NCI-H1417 (cell line): ENCODE data around the gene DEPDC1.
"Not testable (repeated sequence)": the region's sequence is repeated elsewhere in the genome, so short reads cannot be mapped to it uniquely, and the experiment has no call there.

Source experiments
- DNase-seq, 3 experiments: peaks; one replicate each; lab custom pipeline; 2025; lab: John Stamatoyannopoulos, UW

Gene DEPDC1

GRCh38 chr1:68478662-68479061 is 18.2 kb downstream of the DEPDC1 start:
- DNase-seq = no peak

GRCh38 chr1:68476626-68477025 is 20.3 kb downstream of the DEPDC1 start:
- not testable (repeated sequence) for DNase-seq

- no peak for DNase-seq
Observed at GRCh38 chr1:68473060-68473459, 23.8 kb downstream of the DEPDC1 start.

GRCh38 chr1:68470388-68470970 is 26.4 kb downstream of the DEPDC1 start:
- DNase-seq = peak in 2 of 3 experiments; percentile 9 to 26

- DNase-seq = no peak
Observed at GRCh38 chr1:68464891-68465290, 32.0 kb downstream of the DEPDC1 start.

- DNase-seq = no peak
Observed at GRCh38 chr1:68460935-68461334, 35.9 kb downstream of the DEPDC1 start.

GRCh38 chr1:68459796-68460195 is 37.1 kb downstream of the DEPDC1 start:
- no peak for DNase-seq

- no peak for DNase-seq
Observed at GRCh38 chr1:68459091-68459490, 37.8 kb downstream of the DEPDC1 start.

- DNase-seq = no peak
Observed at GRCh38 chr1:68456202-68456601, 40.7 kb downstream of the DEPDC1 start.

- no peak for DNase-seq
Observed at GRCh38 chr1:68454534-68454933, 42.3 kb downstream of the DEPDC1 start.

GRCh38 chr1:68453060-68453670 is 43.7 kb downstream of the DEPDC1 start:
- DNase-seq = no peak

- DNase-seq = no peak
Observed at GRCh38 chr1:68449901-68450300, 47.0 kb downstream of the DEPDC1 start, which contains the start of gene RPE65. TSS of gene RPE65 (minus strand) at chr1:68449954. CDS start at chr1:68449905, 49 bp downstream.

- DNase-seq = no peak
Observed at GRCh38 chr1:68448365-68448764, 48.5 kb downstream of the DEPDC1 start.

- DNase-seq = no peak
Observed at GRCh38 chr1:68445709-68446108, 51.2 kb downstream of the DEPDC1 start.

GRCh38 chr1:68442822-68443556 is 53.9 kb downstream of the DEPDC1 start:
- peak; percentile 18 to 64 (median 26) for DNase-seq

- no peak for DNase-seq
Observed at GRCh38 chr1:68442006-68442405, 54.9 kb downstream of the DEPDC1 start.

GRCh38 chr1:68438310-68438709 is 58.6 kb downstream of the DEPDC1 start:
- peak in 2 of 3 experiments; percentile 39 to 65 for DNase-seq

- no peak for DNase-seq
Observed at GRCh38 chr1:68433395-68433794, 63.5 kb downstream of the DEPDC1 start.

- no peak for DNase-seq
Observed at GRCh38 chr1:68431076-68431475, 65.8 kb downstream of the DEPDC1 start.

- no peak for DNase-seq
Observed at GRCh38 chr1:68429233-68429808, 67.6 kb downstream of the DEPDC1 start.

- no peak for DNase-seq
Observed at GRCh38 chr1:68426594-68426993, 70.3 kb downstream of the DEPDC1 start.
